Lung (tissue), 12 donors: ENCODE measurements around the gene SLCO2B1. TPM values are rescaled to one million over a fixed set of nuclear protein-coding genes. Genes with fewer than 3 reads are reported as not detected.

Experiments
- ATAC-seq: fragments of 200-7000 bp; cut with Tn5 transposase; one replicate; pipeline ENCODE4 v1.9.1; 2020; ENCODE audit warnings: moderate number of reproducible peaks; ENCODE audit not compliant: insufficient read depth, low FRiP score
- DNase-seq, 3 donors: peaks; one replicate each; pipeline ENCODE4 v3.0.0-alpha.2; 2013 to 2017
- H3K27ac ChIP-seq, 2 donors: one replicate each; pipeline ENCODE4 v1.5.1; 2013; ENCODE audit warnings: mild to moderate bottlenecking in 2 of 2, moderate library complexity in 2 of 2, control low read depth in 1 of 2, inconsistent platforms in 1 of 2, low read depth in 1 of 2, low read length in 1 of 2
- H3K27me3 ChIP-seq, 3 donors: one replicate each; pipeline ENCODE4 v1.5.1; 2013; ENCODE audit warnings: low read length in 2 of 3; ENCODE audit not compliant: control insufficient read depth in 3 of 3, insufficient read depth in 3 of 3
- H3K36me3 ChIP-seq, 4 donors: one replicate each; pipeline ENCODE4 v1.5.1; 2013; ENCODE audit warnings: low read length in 4 of 4, mild to moderate bottlenecking in 1 of 4, moderate library complexity in 1 of 4; ENCODE audit not compliant: control insufficient read depth in 4 of 4, insufficient read depth in 4 of 4
- H3K4me1 ChIP-seq, 5 donors: one replicate each; pipeline ENCODE4 v1.5.1; 2013; ENCODE audit warnings: low read length in 5 of 5, mild to moderate bottlenecking in 2 of 5, moderate library complexity in 1 of 5; ENCODE audit not compliant: control insufficient read depth in 5 of 5, insufficient read depth in 5 of 5
- H3K4me3 ChIP-seq: one replicate; pipeline ENCODE4 v1.5.1; 2013; ENCODE audit warnings: mild to moderate bottlenecking, control low read depth, moderate library complexity
- H3K9ac ChIP-seq, 2 donors: one replicate each; pipeline ENCODE4 v1.5.1; 2013; ENCODE audit warnings: low read length in 2 of 2, control low read depth in 1 of 2; ENCODE audit not compliant: insufficient read depth in 1 of 2
- H3K9me3 ChIP-seq, 4 donors: one replicate each; pipeline ENCODE4 v1.5.1; 2013; ENCODE audit warnings: low read length in 3 of 4, mild to moderate bottlenecking in 1 of 4, moderate library complexity in 1 of 4; ENCODE audit not compliant: control insufficient read depth in 4 of 4, insufficient read depth in 3 of 4
- CTCF ChIP-seq: IDR thresholded peaks from 2 replicates; pipeline ENCODE4 v1.5.1; 2012; ENCODE audit warnings: mild to moderate bottlenecking; ENCODE audit errors: control extremely low read depth, extremely low read depth
- WGBS, 2 donors: extraction: QIAGEN DNeasy Blood & Tissue Kit; methylation state at CpG; one replicate each; pipeline ENCODE4 v1.1.7; 2013; 5-methylcytosine and 5-hydroxymethylcytosine counted together
- polyA plus RNA-seq, 2 donors: library from polyadenylated mRNA; stranded (reverse); fragments of 200-250 nt; gene quantifications; one replicate each; pipeline ENCODE4 v1.2.1, GENCODE V29; 2013
- total RNA-seq, 2 donors: library from RNA; depleted of rRNA in 1 of 2; stranded (reverse); fragments of >200 nt in 1 of 2; gene quantifications; one replicate each; pipeline ENCODE4 v1.2.1, GENCODE V29; 2014 to 2021
- donor health status: control.
- donor health status: control.
- donor health status: Bipolar disorder and iron deficiency.
- donor health status: healthy.
- donor health status: DM: yes; HTN: yes; CAD: no.

The SLCO2B1 gene
- total and polyA plus RNA-seq, 4 donors, result 22.2 to 244 (median 55.2) TPM

- 53 to 61% methylated on average over 10 of the region's 10 CpGs for WGBS, 2 donors
- TF ChIP-seq CTCF, result no peak
- Histone ChIP-seq H3K27me3 (peaks cover 3 to 48% (median 34%) of the 10 kb centered on the region in 3 donors), H3K27ac (no peak overlapping the region), H3K9me3 (no peaks in the 10 kb centered on the region), H3K36me3 (no peaks in the 10 kb centered on the region), H3K4me3 (no peak overlapping the region), H3K4me1 (peaks cover 0 to 6% (median 0%) of the 10 kb centered on the region in 5 donors), H3K9ac (no peak overlapping the region)
- no peak for ATAC-seq
- no peak for DNase-seq
Observed at GRCh38 chr11:75239531-75240290, 88.8 kb downstream of the SLCO2B1 start.

GRCh38 chr11:75240311-75241035 is 89.6 kb downstream of the SLCO2B1 start, which contains the start of gene TPBGL:
TSS of gene TPBGL (plus strand) at chr11:75240774. CDS start at chr11:75241050, 276 bp downstream.
- H3K4me3 ChIP-seq, result peak within 1 kb of the TSS; percentile 33
- peak; percentile 50 to 56 (median 55) for DNase-seq
- ATAC-seq, result no peak
- H3K36me3 ChIP-seq, result no peaks in the 10 kb centered on the region
- peaks cover 0 to 6% (median 0%) of the 10 kb centered on the region in 5 donors for H3K4me1 ChIP-seq
- H3K27ac ChIP-seq, result no peak within 1 kb of the TSS
- H3K27me3 ChIP-seq, result peaks cover 3 to 55% (median 37%) of the 10 kb centered on the region in 3 donors
- TF ChIP-seq CTCF, result no peak
- 2% methylated on average over 37 to 58 of the region's 58 CpGs for WGBS, 2 donors
- H3K9me3 ChIP-seq, result no peaks in the 10 kb centered on the region
- no peak within 1 kb of the TSS for H3K9ac ChIP-seq

GRCh38 chr11:75241036-75241905 is 90.4 kb downstream of the SLCO2B1 start:
- ATAC-seq (peak; percentile 99), DNase-seq (peak; percentile 85 to 92 (median 92))
- H3K4me1 ChIP-seq, result peaks cover 0 to 6% (median 0%) of the 10 kb centered on the region in 5 donors
- no peaks in the 10 kb centered on the region for H3K36me3 ChIP-seq
- H3K27me3 ChIP-seq, result peaks cover 3 to 56% (median 37%) of the 10 kb centered on the region in 3 donors
- 0 to 1% methylated on average over 99 to 140 of the region's 140 CpGs for WGBS, 2 donors
- peak overlapping the region; percentile 33 for H3K4me3 ChIP-seq
- peak; percentile 99 for TF ChIP-seq CTCF
- no peak overlapping the region for H3K9ac ChIP-seq
- H3K9me3 ChIP-seq, result no peaks in the 10 kb centered on the region
- no peak overlapping the region for H3K27ac ChIP-seq
